Natural killer cell (primary cell): ENCODE results near the gene MYO19. TPM values are rescaled to one million over a fixed set of nuclear protein-coding genes. Genes with fewer than 3 reads are reported as not detected.

Experiments
- ATAC-seq, 3 donors: fragments of 150-1000 bp in 2 of 3; fragments of 200-7000 bp in 1 of 3; cut with Tn5 transposase; 1 replicate in 1 of 3; 2 replicates in 2 of 3; pipeline ENCODE4 v1.10.0; 2021; ENCODE audit warnings: mild to moderate bottlenecking in 2 of 3, moderate library complexity in 2 of 3
- DNase-seq, 2 donors: peaks; one replicate each; pipeline versions ENCODE4 v3.0.0 to v3.0.0-alpha.2; 2013 to 2021; ENCODE audit warnings: mixed read lengths in 1 of 2
- H3K27ac ChIP-seq: one replicate; pipeline ENCODE4 v1.5.1; 2013; ENCODE audit warnings: mild to moderate bottlenecking, low read length
- H3K27me3 ChIP-seq: one replicate; pipeline ENCODE4 v1.6.1; 2013; ENCODE audit warnings: low read length; ENCODE audit not compliant: control insufficient read depth, insufficient read depth
- H3K36me3 ChIP-seq: one replicate; pipeline ENCODE4 v1.6.1; 2013; ENCODE audit warnings: low read length; ENCODE audit not compliant: control insufficient read depth, insufficient read depth
- H3K4me1 ChIP-seq: one replicate; pipeline ENCODE4 v1.6.1; 2013; ENCODE audit warnings: low read length; ENCODE audit not compliant: control insufficient read depth, insufficient read depth
- H3K4me3 ChIP-seq: one replicate; pipeline ENCODE4 v1.5.1; 2013; ENCODE audit warnings: low read length
- H3K9me3 ChIP-seq: one replicate; pipeline ENCODE4 v1.6.1; 2013; ENCODE audit warnings: low read length; ENCODE audit not compliant: control insufficient read depth, insufficient read depth
- H3K27ac Mint-ChIP-seq, 2 donors: one replicate each; pipeline ENCODE4 v1.8.0; 2022; ENCODE audit warnings: mild to moderate bottlenecking in 2 of 2, mixed read lengths in 2 of 2, moderate library complexity in 1 of 2
- H3K27me3 Mint-ChIP-seq, 2 donors: one replicate each; pipeline ENCODE4 v1.8.0; 2022; ENCODE audit warnings: low read depth in 2 of 2, mixed read lengths in 2 of 2
- H3K36me3 Mint-ChIP-seq: one replicate; pipeline ENCODE4 v1.8.0; 2022; ENCODE audit warnings: mixed read lengths
- H3K4me1 Mint-ChIP-seq, 2 donors: one replicate each; pipeline ENCODE4 v1.8.0; 2022; ENCODE audit warnings: mixed read lengths in 2 of 2
- H3K4me3 Mint-ChIP-seq: one replicate; pipeline ENCODE4 v1.8.0; 2022; ENCODE audit warnings: mild to moderate bottlenecking, moderate library complexity, mixed read lengths
- H3K9me3 Mint-ChIP-seq, 2 donors: one replicate each; pipeline ENCODE4 v1.8.0; 2022; ENCODE audit warnings: mixed read lengths in 2 of 2
- WGBS: methylation state at CpG from one replicate; pipeline ENCODE4 v1.1.7; 2013; ENCODE audit warnings: missing lambda C conversion rate; ENCODE audit not compliant: insufficient coverage; 5-methylcytosine and 5-hydroxymethylcytosine counted together
- intact Hi-C: fragments of 100-400 bp; cut with micrococcal nuclease; formaldehyde crosslinking; loops from one replicate; pipeline ENCODE4 v1.14.2; 2022
- total RNA-seq, 4 donors: library from RNA; stranded (reverse); fragments of 120-200 nt in 1 of 4; gene quantifications; one replicate each; pipeline versions ENCODE4 v1.2.3 to v1.2.4, GENCODE V29; 2013 to 2022
- TF ChIP-seq, protein P1 (sequence below): fragments of 200-600 bp; IDR thresholded peaks from one replicate; pipeline ENCODE4 v1.8.0; 2022; ENCODE audit warnings: antibody characterized with exemption

Gene MYO19
- total RNA-seq, 3 donors from 2014 or later (not counting 1 experiment from before 2014, with no cell fraction given): 84.2 to 119 (median 104) TPM

DNA sequence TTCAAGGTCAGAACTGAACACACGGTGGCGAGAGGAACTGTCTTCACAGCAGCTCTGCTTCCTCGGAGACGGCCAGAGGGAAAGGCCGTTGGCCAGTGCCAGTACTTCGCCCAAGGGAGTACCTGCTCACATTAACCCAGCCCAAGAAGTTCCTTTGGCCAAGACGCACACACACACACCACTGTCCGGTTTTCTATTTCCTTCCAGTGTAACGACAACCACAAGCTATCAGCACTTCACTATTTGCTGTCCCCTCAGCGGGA is 9.3 kb upstream of the MYO19 start:
- ATAC-seq: no peak
- Mint-ChIP-seq H3K4me1 (peaks cover 27 to 30% of the 10 kb centered on the region in 2 donors), H3K4me3 (peak overlapping the region; percentile 96), H3K27ac (peak overlapping the region; percentile 98 to 99), H3K9me3 (no peaks in the 10 kb centered on the region), H3K36me3 (no peaks in the 10 kb centered on the region), H3K27me3 (no peaks in the 10 kb centered on the region)
- intact Hi-C loops: loop anchor here (1.0 to 10.0 kb wide), 3 partner anchors 9 to 957 kb away; partner anchors contain the start of genes AP2B1 and MRM1
- H3K9me3 ChIP-seq: no peaks in the 10 kb centered on the region
- WGBS: under 1% methylated on average over 10 of the region's 10 CpGs
- peak overlapping the region; percentile 89 for H3K4me3 ChIP-seq
- peak in 1 of 2 donors; percentile 57 for DNase-seq
- peaks cover 21% of the 10 kb centered on the region for H3K4me1 ChIP-seq
- H3K27me3 ChIP-seq: no peaks in the 10 kb centered on the region
- H3K27ac ChIP-seq: peak overlapping the region; percentile 100
- H3K36me3 ChIP-seq: peaks cover 9% of the 10 kb centered on the region
- TF ChIP-seq, protein P1, sequence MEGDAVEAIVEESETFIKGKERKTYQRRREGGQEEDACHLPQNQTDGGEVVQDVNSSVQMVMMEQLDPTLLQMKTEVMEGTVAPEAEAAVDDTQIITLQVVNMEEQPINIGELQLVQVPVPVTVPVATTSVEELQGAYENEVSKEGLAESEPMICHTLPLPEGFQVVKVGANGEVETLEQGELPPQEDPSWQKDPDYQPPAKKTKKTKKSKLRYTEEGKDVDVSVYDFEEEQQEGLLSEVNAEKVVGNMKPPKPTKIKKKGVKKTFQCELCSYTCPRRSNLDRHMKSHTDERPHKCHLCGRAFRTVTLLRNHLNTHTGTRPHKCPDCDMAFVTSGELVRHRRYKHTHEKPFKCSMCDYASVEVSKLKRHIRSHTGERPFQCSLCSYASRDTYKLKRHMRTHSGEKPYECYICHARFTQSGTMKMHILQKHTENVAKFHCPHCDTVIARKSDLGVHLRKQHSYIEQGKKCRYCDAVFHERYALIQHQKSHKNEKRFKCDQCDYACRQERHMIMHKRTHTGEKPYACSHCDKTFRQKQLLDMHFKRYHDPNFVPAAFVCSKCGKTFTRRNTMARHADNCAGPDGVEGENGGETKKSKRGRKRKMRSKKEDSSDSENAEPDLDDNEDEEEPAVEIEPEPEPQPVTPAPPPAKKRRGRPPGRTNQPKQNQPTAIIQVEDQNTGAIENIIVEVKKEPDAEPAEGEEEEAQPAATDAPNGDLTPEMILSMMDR: no peak

DNA sequence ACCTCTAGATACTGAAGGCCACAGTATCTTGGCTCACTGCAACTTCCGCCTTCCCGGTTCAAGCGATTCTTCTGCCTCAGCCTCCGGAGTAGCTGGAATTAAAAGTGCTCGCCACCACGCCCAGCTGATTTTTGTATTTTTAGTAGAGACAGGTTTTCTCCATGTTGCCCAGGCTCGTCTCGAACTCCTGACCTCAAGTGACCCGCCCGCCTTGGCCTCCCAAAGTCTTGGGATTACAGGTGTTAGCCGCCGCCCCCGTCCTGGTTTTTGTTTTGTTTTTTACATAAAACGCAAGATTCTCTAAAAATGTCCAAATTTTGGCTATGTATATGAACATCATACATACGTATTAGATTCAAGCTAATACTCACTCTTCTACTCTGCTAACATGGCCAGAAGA is 8.1 kb upstream of the MYO19 start:
- TF ChIP-seq, protein P1: no peak
- intact Hi-C loops: loop anchor here (5.0 to 10.0 kb wide), 2 partner anchors 62 to 955 kb away; partner anchors contain the start of genes AP2B1 and MRM1
- Mint-ChIP-seq H3K36me3 (no peaks in the 10 kb centered on the region), H3K27ac (peak overlapping the region in 1 of 2 donors; percentile 98), H3K4me3 (no peak overlapping the region), H3K27me3 (no peaks in the 10 kb centered on the region), H3K4me1 (peaks cover 22 to 26% of the 10 kb centered on the region in 2 donors), H3K9me3 (no peaks in the 10 kb centered on the region)
- ATAC-seq: no peak
- WGBS: 98% methylated on average over 15 of the region's 15 CpGs
- Histone ChIP-seq H3K4me3 (no peak overlapping the region), H3K27ac (no peak overlapping the region), H3K9me3 (no peaks in the 10 kb centered on the region), H3K36me3 (peaks cover 5% of the 10 kb centered on the region), H3K27me3 (no peaks in the 10 kb centered on the region), H3K4me1 (peaks cover 18% of the 10 kb centered on the region)
- no peak for DNase-seq

DNA sequence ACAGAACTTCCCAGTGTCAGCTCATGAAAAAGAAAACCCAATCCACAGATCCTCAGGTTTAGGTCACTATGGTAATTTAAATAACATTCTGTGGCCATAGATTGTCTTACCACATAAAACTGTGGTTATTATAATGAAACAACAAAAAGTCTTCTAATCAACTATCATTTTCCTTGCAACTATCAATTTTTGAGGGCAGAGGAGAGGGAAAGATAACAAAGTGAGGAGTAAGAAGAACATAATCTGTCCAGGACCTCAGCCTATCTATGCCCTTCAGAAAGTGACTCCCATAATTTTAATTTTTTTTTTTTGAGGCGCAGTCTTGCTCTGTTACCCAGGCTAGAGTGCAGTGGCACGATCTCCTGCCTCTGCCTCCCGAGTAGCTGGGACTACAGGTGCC is 6.0 kb upstream of the MYO19 start:
- Mint-ChIP-seq H3K4me1 (peaks cover 13 to 14% of the 10 kb centered on the region in 2 donors), H3K27ac (no peak overlapping the region), H3K36me3 (no peaks in the 10 kb centered on the region), H3K27me3 (no peaks in the 10 kb centered on the region), H3K4me3 (no peak overlapping the region), H3K9me3 (no peaks in the 10 kb centered on the region)
- 95% methylated on average over 3 of the region's 3 CpGs for WGBS
- intact Hi-C loops: loop anchor here (5.0 to 10.0 kb wide), 2 partner anchors 64 to 953 kb away; partner anchors contain the start of genes AP2B1 and MRM1
- Histone ChIP-seq H3K27ac (no peak overlapping the region), H3K36me3 (peaks cover 2% of the 10 kb centered on the region), H3K9me3 (no peaks in the 10 kb centered on the region), H3K4me3 (no peak overlapping the region), H3K4me1 (peaks cover 18% of the 10 kb centered on the region), H3K27me3 (no peaks in the 10 kb centered on the region)
- DNase-seq (no peak), ATAC-seq (no peak)
- TF ChIP-seq, protein P1: no peak

DNA sequence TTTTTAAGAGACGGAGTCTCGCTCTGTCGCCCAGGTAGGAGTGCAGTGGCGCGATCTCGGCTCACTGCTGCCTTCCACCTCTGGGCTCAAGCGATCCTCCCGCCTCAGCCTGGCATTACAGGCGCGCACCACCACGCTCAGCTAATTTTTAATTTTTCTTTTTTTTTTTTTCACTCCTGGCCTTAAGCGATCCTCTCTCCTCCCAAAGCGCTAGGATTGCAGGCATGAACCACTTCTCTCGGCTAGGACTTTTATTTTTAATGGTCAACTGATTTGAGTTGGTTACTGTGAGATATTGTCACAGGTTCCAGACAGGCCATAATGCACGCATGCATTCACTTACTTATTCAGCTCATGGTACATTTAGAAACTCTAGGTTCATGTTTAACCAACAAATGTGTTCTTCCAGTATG is 1.0 kb upstream of the MYO19 start:
- peak overlapping the region; percentile 98 for H3K27ac ChIP-seq
- WGBS: 0% methylated on average over 11 of the region's 15 CpGs
- Mint-ChIP-seq H3K4me1 (peaks cover 21 to 28% of the 10 kb centered on the region in 2 donors), H3K36me3 (no peaks in the 10 kb centered on the region), H3K9me3 (no peaks in the 10 kb centered on the region), H3K4me3 (peak overlapping the region; percentile 98), H3K27me3 (no peaks in the 10 kb centered on the region), H3K27ac (peak overlapping the region; percentile 96 to 99)
- no peaks in the 10 kb centered on the region for H3K27me3 ChIP-seq
- H3K4me3 ChIP-seq: peak overlapping the region; percentile 100
- H3K9me3 ChIP-seq: no peaks in the 10 kb centered on the region
- intact Hi-C loops: loop anchor here (1.0 kb wide), 1 partner anchor 9 kb away; the partner anchor contains the start of gene GGNBP2
- H3K4me1 ChIP-seq: peaks cover 19% of the 10 kb centered on the region
- ATAC-seq: peak in 1 of 3 donors; percentile 34
- peaks cover 5% of the 10 kb centered on the region for H3K36me3 ChIP-seq
- DNase-seq: no peak
- TF ChIP-seq, protein P1: no peak
